ENCODE measurements around the gene NCKAP5.
A peak's percentile ranks its signal among the peaks of the same experiment; 100 is the strongest.

- no peak for TF ChIP-seq EZH2 (IDR thresholded peaks at IDR 0.05; ENCODE audit: borderline replicate concordance)
- TF ChIP-seq, protein P1, sequence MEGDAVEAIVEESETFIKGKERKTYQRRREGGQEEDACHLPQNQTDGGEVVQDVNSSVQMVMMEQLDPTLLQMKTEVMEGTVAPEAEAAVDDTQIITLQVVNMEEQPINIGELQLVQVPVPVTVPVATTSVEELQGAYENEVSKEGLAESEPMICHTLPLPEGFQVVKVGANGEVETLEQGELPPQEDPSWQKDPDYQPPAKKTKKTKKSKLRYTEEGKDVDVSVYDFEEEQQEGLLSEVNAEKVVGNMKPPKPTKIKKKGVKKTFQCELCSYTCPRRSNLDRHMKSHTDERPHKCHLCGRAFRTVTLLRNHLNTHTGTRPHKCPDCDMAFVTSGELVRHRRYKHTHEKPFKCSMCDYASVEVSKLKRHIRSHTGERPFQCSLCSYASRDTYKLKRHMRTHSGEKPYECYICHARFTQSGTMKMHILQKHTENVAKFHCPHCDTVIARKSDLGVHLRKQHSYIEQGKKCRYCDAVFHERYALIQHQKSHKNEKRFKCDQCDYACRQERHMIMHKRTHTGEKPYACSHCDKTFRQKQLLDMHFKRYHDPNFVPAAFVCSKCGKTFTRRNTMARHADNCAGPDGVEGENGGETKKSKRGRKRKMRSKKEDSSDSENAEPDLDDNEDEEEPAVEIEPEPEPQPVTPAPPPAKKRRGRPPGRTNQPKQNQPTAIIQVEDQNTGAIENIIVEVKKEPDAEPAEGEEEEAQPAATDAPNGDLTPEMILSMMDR (IDR thresholded peaks at IDR 0.05; ENCODE audit: poor library complexity): peak; percentile 27
These were observed 305.4 kb downstream of the NCKAP5 start for GRCh38 chr2:133262893-133263292.
